GM19193 (cell line): ENCODE measurements around the gene UMAD1.

Experiments used
- POLR2A ChIP-seq: IDR thresholded peaks from 4 replicates; pipeline ENCODE4 v1.6.1; 2011; ENCODE audit not compliant: insufficient read depth, insufficient read length; ENCODE audit errors: extremely low read depth

The UMAD1 gene

GRCh38 chr7:7808626-7809025 lies 168.1 kb downstream of the UMAD1 start:
- no peak for TF ChIP-seq POLR2A

DNA sequence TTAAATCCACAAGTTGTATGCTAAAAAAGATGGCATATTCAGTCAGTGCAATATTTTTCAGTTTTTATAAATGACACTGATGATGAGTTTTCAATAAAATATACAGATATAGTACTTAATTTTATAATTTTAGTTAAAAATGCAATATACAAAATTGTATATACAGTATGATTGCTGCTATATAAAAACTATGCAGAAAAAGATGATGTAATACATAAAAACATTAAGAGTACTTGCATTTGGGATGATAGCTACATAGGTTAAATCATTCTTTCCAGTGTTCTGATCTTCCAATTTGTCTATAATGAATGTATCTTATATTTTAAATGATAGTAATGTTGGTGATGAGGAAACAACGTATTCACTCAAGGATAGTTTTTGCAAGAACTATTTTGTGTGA lies 169.8 kb downstream of the UMAD1 start:
- no peak for TF ChIP-seq POLR2A

DNA sequence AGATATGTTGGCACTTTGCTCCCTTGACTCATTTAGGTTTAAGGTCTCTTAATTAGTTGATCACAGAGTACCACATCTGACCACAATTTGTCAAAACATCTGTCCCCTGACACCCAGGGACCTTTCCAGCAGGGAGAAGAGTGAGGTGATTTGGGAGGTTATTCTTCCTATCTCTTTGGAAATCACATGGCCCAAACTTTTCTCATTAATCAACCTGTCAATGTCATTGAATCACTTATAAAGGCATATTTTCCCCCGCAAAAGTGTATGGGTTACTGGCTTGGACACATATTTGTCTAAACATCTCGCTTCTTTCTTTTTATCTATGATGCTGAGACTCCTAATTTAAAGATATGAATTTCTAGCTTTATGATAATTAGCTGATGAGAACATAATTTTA lies 170.3 kb downstream of the UMAD1 start:
- no peak for TF ChIP-seq POLR2A

GRCh38 chr7:7812112-7812511 lies 171.6 kb downstream of the UMAD1 start:
- TF ChIP-seq POLR2A = no peak

DNA sequence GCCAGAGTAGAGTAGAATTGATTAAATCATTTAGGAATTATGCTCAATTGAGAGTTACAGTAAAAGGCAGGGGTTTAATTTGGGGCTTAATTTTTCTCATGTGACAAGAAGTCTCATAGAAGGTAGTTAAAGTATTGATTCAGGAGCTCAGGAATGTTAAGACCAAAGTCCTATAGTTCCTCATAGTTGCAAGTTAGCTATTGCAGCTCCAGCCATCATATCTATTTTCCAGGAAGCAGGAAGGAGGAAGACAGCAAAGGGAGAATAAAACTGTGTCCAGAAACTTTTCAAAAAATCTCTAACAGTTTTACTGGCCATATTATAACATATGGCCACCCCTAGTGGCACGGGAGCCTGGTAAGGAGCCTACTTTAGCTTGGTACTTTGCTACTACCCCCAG lies 174.8 kb downstream of the UMAD1 start:
- no peak for TF ChIP-seq POLR2A

GRCh38 chr7:7816084-7816483 lies 175.5 kb downstream of the UMAD1 start:
- no peak for TF ChIP-seq POLR2A

GRCh38 chr7:7816816-7817536 lies 176.4 kb downstream of the UMAD1 start:
- no peak for TF ChIP-seq POLR2A

DNA sequence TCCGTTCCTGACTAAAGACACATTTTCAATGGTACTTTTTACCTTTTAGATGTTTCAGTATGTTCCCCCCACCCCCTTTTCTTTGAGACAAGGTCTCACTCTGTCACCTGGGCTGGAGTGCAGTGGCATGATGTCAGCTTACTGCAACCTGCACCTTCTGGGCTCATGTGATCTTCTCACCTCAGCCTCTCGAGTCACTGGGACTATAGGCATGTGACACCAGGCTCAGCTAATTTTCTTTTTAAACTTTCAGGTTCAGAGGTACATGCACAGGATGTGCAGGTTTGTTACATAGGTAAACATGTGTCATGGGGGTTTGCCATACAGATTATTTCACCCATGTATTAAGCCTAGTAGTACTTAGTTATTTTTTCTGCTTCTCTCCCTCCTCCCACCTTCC lies 177.2 kb downstream of the UMAD1 start:
- TF ChIP-seq POLR2A = no peak

GRCh38 chr7:7819442-7820247 lies 179.1 kb downstream of the UMAD1 start:
- TF ChIP-seq POLR2A = no peak

DNA sequence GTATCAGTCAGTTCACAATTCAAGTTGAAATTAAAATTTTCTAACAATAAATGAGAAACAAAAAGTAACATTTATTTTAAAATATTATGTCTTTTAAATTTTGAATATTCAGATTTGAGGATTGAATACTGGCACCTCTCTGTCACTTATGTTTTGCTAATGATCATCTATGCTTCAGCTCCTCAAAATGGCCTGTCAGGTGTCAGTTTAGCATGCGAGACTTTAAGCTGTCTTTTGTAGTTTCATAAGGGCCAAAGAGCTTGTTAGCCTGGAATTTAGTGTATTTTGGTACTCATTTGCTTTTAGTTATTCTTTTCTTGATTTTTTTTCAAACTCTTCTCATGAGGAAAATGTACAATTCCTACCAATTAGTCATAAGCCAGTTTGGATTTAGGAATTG lies 179.9 kb downstream of the UMAD1 start:
- no peak for TF ChIP-seq POLR2A

DNA sequence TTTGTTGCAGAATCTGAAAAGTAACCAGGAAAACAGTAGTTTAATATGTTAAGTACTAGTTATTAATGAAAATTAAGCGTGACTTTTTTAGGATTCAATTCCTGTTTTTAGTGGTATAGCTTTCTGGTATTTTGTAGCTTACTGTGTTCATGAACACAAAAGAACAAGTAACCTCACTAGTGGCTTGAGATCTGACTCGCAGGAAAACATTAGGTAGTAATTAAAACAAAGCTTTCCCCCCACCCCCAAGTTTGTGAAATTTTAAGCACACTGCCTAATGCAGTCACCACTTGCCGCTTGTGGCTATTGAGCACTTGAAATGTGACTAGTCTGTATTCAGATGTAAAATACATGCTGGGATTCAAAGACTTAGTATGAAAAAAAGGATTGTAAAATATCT lies 180.4 kb downstream of the UMAD1 start:
- no peak for TF ChIP-seq POLR2A

GRCh38 chr7:7821517-7821916 lies 181.0 kb downstream of the UMAD1 start:
- TF ChIP-seq POLR2A = no peak

DNA sequence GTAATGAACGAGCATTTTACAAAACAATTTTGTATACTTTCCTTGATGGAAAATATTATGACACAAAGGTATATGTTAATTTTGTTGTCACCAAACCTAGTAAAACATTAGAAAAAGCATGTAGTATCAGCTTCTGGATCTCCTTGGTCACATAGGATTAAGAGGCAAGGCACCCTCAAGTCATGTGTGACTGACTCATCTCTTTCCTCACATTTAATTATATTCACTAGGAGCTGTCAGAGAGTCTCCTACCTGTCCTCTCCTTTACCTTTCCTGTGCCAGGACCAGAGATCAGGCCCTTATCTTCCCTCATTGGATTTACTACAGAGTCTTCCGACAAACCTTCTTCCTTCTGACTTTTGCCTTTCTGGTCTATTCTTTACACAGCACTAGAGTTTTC lies 189.1 kb downstream of the UMAD1 start:
- no peak for TF ChIP-seq POLR2A

GRCh38 chr7:7830122-7830878 lies 189.7 kb downstream of the UMAD1 start:
- no peak for TF ChIP-seq POLR2A

DNA sequence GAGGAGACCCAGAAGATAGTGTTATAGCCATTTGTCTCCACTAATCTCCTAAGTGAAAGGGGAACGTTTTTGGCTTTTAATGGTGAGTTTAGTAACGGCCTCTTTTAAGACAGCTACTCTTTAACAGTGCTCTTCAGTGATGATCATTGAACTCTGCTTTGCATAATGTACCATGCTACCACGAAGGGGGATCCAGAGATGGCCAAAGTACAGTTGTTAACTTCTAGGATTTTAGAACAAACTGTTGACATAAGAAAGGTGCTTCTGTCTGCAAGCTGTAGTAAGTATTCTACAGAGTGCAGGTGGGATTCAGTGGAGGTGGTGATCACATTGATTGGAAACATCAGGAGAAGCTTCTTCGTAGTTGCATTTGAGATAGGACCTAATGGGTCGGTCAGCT lies 192.0 kb downstream of the UMAD1 start:
- no peak for TF ChIP-seq POLR2A

DNA sequence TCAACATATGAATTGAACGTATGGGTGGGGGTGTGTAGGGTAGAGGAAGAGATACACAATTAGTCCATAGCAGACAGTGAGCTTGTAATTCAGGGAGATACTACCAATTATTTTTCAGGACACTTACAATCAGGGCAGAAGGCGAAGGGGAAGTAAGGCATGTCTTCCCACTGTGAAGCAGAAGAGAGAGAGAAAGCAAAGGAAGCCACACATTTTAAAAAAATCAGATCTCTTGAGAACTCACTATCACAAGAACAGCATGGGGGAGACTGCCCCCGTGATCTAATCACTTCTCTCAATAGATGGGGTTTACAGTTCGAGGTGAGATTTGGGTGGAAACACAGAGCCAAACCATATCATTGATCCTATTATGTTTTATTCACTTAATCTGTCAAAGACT lies 194.2 kb downstream of the UMAD1 start:
- no peak for TF ChIP-seq POLR2A

DNA sequence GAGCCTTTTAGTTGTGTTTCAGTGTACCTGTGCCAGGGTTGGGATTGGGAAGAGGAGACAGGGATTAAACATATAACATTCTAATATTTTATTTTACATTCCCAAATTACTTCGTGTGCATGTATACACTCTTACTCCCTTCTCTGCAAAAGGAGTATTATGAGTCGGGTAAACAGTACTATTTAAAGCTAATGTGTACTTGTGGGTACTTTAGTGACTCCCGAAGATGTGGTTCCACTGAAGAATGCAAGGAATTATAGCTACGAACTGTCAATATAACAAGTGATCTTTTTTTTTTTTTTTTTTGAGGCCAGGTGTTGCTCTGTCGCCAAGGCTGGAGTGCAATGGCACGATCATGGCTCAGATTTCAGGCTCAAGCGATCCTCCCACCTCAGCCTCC lies 200.5 kb downstream of the UMAD1 start:
- TF ChIP-seq POLR2A = no peak

- no peak for TF ChIP-seq POLR2A
These were observed 202.7 kb downstream of the UMAD1 start for GRCh38 chr7:7843240-7843639.
